ENCODE measurements around the gene POC1B.
A peak's percentile ranks its signal among the peaks of the same experiment; 100 is the strongest.

POC1B gene

DNA sequence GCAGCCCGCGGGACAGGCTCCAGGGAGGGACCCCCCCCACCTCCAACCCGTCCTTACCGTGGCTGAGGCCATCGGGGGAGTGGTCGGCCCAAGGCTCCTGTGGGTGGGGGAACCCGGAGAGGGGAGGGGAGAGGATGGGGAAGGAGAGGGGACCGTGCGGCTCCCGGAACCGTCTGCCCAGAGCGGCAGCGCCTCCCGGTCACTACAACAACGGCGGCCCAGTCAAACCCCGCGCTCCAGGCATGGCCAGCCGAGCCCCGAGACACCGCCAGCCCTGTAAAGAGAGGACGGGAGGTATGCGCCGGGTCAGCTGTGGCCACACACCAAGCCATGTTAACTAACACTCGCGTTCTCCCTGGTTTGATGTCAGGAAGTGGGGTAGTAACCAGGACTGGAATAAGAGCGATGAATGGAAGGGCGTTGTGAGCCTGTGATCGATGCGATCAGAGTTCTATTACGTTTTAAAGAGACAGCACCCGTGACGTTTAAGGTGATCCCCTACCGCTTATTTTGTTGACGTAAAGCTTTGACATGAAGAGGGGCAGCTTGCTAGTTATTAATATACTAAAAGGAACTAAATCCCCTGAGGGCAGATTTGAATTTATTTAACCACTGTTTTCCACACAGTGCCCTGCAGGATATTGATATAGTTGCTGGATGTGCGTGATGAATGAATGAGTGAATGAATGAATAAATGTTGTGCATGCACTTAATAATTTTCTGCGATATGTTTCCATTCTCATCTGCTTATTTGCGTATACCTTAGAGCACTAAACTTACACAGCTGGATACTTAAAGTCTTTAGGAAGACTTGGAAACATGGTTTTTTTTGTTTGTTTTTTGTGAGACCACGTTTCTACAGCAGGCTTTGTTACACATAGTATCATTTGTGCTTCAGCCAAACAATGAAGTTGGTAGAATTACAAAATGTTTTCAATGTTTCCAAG is at the start of gene POC1B:
TSS of gene POC1B (minus strand) at position 224 of the 947 bp plus-strand sequence. CDS start at position 72, 152 bp downstream.
- peak; percentile 20 to 90 (median 79) for DNase-seq

- DNase-seq, result no peak
These were observed 49.5 kb upstream of the POC1B start for GRCh38 chr12:89575374-89575773.

DNA sequence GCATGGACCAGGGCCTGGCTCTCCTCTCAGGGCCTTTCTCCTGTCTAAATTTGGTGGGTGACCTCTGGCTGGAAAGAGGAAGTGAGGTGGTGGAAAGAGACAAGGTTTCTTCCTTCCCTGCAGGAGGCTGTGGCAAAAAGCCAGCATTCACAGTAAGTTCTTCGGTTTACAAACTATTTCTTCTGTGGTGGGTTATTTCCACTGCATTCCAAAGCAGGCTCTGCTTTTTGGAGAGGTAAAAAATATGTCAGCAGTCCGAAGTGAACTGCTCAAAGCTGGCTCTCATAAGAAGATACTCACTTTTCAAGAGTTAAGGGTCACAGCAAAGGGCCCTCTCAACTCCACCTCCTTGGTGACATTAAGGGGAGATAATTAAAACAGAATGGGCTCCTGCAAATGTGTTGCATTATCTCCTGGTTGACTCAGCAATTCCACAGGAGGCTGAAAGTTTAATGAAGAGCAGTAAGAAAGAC is 48.9 kb upstream of the POC1B start:
- no peak for DNase-seq

DNA sequence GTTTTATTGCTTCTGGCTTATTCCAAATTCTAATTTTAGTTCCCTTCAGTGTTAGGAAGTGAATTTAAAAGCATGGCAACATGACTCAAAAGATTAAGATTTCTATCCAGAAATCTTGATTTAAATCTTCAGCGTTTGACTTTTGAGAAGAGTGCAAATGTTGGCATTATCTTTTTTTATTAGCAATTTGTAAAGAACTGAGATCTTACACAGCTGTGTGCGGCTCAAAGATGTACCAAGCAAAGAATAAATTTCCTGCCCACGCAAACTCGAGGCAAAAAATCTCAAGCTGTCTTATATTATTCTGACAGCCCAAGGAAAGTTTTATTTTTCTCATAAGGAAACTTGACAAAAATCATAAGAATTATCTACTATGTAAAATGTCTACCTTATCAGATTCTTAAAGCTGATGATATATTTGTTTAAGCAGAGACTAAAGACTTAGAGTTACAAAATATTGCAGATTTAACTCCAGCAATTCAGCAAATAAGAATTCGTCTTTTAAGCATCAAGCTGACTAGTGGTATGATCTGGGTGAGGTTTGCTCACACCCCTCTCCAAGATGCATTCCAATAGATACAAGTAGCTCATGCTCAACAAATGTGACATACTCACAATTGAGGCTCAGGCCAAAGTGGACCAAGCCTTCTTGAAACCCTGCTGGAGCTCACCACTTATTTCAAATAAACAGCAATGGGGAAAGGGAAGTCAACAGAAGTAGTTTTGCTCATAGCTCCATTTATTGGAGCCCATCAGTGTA is 47.4 kb upstream of the POC1B start:
- DNase-seq, result peak in 16 of 56 donors; percentile 1 to 63 (median 22)

GRCh38 chr12:89571491-89572195 is 45.8 kb upstream of the POC1B start:
- DNase-seq, result no peak

- no peak for DNase-seq
These were observed 42.6 kb upstream of the POC1B start for GRCh38 chr12:89568484-89568883.

DNA sequence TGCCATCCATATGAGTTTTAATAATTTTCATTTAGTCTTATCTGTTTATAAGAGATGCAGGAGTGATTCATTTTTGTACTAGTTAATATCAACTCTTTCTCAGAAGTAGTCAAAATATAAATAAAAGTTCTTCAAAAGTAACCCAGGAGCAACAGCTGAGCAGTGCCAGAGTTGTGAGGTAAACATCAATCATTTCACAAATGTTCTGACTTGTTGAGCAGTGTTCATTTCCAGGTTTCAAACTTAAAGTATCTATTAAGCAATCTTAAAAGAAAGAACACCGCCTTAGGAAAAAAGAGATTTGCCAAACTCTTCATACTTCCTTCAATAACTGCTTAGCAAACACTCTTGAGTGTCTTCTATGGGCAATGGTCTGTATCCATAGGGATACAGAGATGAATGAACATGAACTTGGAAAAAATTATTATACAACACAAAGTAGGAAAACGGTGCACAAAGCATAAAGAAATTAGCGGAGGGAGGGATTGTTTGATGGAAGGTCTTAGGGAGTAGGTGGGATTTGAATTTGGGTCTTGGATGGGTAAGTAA is 41.9 kb upstream of the POC1B start:
- DNase-seq, result no peak

DNA sequence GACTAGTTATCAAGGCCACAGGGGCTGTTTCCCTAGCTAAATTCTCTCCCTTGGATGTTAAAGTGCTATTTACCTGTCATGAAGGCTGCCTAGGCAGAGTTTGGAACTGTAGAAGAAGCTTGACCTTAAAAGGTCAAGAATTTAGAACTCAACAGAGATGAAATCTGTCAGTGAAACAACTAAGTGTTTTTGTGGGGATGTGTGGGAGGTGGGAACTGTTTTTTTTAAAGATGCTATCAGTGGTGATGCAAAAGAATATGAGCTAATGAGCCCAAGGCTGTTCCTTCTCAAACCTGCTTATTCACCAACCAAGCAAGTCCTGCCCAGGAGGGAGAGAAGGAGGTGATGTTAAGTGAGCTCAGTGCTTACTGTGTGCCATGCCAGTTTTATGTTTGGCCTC is 40.8 kb upstream of the POC1B start:
- DNase-seq, result no peak

DNA sequence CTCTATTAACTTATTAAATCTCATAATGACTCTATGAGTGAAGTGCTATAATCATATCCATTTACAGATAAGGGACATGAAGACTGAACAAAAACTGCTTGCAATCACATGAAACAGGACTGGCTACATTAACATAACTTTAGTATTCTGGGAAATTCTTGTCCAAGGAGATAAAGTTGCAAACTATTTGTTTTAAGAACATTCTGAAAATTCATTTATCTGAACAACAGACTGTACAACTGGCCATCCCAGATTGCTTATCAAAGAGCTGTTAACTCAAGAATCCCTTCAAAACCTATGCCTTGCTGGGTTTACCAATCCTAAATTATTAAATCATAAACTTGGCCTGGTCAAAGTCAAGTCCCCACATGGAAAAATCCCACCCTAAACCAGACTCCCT is 39.2 kb upstream of the POC1B start:
- no peak for DNase-seq

DNA sequence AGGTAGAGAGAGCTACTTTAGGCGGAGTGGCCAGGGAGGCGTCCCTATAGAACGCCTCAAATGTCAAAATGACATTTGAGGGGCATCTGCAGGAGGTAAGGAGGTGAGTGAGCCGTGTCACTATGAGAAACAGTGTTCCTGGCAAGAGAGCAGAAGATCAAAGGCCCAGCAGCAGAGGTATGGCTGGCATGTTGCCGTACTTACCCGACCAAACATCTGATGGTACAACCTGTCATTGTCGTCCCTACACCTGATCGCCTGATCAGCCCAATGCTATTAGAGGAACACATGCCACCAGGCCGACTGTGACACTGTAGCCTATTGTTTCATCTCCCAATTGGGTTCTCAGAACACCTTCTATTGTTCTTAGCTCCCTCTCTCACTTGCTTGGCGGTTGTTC is 33.9 kb upstream of the POC1B start:
- no peak for DNase-seq

GRCh38 chr12:89556976-89557375 is 31.1 kb upstream of the POC1B start:
- no peak for DNase-seq

DNA sequence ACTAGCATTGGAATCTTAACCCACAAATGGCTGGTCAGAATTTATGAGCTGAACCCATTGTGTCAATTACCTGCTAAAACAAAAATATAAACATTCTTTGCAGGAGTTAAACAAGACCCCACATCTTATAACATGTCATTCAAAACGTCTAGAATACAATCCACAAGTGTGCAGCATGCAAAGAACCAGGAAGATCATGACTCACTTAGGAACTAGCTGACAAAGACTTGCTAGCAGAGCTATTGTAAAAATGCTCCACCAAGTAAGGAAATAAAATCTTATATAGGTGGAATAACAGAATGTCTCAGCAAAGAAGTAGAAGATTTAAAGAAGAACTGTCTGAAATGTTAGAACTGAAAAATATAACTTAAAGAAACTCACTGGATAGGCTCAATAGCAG is 26.5 kb upstream of the POC1B start:
- no peak for DNase-seq

- DNase-seq, result no peak
These were observed 25.9 kb upstream of the POC1B start for GRCh38 chr12:89551747-89552146.

DNA sequence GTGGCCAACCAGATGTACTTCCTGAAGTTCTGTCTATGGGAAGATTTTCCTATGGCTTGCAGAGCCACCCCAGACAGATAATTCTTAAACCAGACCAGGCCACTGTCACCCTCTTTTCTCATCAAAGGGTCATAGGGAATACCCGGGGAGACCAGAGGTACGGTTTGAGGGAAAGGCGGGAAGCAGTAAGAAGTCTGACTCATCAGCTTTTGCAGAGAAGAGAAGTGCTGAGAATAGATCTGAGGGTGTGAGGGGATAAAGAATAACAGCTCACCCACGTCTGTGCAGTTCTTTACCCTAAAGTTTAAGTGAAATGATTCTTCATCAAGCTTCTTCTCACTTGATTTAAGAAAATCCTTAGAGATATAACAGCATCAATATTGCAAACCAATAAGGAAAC is 21.3 kb upstream of the POC1B start:
- DNase-seq, result peak in 10 of 56 donors; percentile 1 to 42 (median 8)

DNA sequence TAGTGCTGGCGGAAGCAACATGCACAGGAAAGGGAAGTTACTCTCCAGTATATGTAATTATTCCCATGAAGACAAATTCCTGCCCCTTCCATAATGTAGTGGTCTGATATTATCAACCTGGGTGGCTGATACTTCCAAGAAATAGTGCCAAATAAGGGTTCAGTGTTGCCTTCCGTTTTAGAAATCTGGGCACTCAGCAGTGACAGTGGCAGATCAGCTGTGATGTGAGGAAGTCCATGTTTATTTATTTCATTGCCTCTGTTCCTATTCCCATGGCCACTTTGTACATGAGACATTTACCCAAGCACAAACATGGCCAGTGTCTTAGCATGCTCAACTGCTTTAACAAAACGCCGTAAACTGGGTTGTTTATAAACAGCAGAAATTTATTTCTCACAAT is 20.3 kb upstream of the POC1B start:
- no peak for DNase-seq

DNA sequence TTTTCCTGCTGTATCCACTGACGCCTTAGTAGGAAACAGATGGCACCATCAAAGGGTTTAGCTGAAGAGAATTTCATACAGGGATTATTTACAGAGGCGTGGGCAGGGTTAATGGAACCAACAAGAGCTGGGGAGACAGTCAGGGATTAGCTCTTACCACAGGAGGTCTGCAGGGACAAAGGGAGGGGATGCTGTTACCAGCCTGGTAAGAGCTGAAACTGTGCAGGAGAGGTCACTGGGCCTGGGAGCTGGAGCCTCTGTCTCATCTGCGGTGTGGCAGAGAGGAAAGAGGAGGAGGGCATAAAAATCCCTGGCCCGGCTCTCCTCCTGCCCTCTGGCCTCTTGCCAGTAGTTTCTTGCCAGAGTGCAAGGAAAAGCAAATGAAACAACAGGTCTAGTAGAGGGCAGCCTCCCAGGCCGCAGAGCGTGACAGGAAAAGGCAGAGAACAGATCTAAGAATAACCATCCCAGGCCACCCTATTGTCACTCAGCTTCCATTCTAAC is 18.9 kb upstream of the POC1B start:
- peak in 11 of 56 donors; percentile 2 to 35 (median 9) for DNase-seq

DNA sequence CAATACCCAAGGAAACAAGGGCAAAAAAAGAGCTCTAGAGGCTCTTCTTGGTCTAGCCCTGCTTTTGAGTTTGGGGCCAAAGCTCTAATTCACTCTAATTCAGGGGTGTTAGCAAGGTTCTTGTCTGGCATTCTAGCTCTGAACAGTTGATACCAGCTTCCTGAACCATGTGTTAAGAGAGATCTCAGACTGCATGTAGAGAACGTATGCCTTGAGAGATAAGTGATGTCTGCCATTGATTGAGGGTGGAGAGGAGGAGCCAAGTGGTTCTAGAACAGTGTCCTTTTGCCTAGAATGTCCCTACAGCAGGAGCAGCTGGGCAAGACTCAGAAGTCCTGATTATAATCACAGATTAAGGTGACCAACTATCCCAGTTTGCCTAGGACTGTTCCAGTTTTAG is 18.2 kb upstream of the POC1B start:
- no peak for DNase-seq

DNA sequence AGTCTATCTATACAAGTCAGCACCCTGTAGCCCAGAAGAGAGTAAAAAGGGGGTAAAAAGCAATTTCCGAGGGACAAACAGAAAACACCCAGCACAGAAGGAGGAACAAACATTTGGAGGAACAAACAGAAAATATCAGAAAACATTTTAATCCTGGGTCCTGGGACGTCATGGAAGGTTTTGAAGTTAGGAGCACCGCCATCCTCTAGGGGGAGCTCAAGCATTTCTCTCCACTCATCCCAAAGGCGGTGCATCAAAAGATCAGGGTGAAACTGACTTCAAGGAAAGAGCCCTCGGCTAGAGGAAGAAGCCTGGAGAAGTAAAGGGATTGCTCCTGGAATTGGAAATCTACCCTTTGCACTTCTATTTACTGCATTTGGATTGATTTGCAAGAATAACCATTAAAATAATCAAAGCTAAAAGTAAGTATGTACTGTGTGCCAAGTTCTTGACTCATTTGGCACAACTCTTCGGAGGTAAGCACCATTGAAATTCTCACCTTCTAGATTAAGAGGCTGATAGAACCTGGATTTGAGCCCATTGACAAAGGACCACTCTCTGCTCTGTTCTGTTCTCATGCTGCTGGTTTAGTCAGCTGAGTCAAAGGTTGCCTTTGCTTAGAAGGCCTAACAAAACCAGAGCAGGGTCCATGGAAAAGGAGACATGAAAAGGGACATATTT is 17.2 kb upstream of the POC1B start:
- DNase-seq, result peak in 42 of 56 donors; percentile 2 to 82 (median 38)

- no peak for DNase-seq
These were observed 16.4 kb upstream of the POC1B start for GRCh38 chr12:89542236-89542635.

GRCh38 chr12:89540586-89540985 is 14.7 kb upstream of the POC1B start:
- DNase-seq, result no peak
